KMS-11 (cell line): ENCODE results near the gene R3HDM2.
"Not testable (repeated sequence)": the region's sequence is repeated elsewhere in the genome, so short reads cannot be mapped to it uniquely, and the experiment has no call there.

Experiments
- H2AFZ ChIP-seq: fragments of 200-600 bp; sonication (generic); 2 replicates; pipeline ENCODE4 v1.6.1; 2016; ENCODE audit warnings: antibody characterized with exemption, mixed run types, low read depth
- H3K27ac ChIP-seq: fragments of 200-600 bp; sonication (generic); 2 replicates; pipeline ENCODE4 v1.6.1; 2016; ENCODE audit warnings: mild to moderate bottlenecking, mixed run types
- H3K27me3 ChIP-seq: fragments of 200-600 bp; sonication (generic); 2 replicates; pipeline ENCODE4 v1.6.1; 2017; ENCODE audit warnings: mild to moderate bottlenecking, low read depth, mixed run types, moderate library complexity; ENCODE audit not compliant: insufficient read depth
- H3K36me3 ChIP-seq: fragments of 200-600 bp; sonication (generic); 2 replicates; pipeline ENCODE4 v1.6.1; 2017; ENCODE audit warnings: mild to moderate bottlenecking, mixed run types; ENCODE audit not compliant: insufficient read depth
- H3K4me1 ChIP-seq: fragments of 200-600 bp; sonication (generic); 2 replicates; pipeline ENCODE4 v1.6.1; 2016; ENCODE audit warnings: mild to moderate bottlenecking, low read depth, mixed run types; ENCODE audit not compliant: poor library complexity, severe bottlenecking
- H3K4me2 ChIP-seq: fragments of 200-600 bp; sonication (generic); 2 replicates; pipeline ENCODE4 v1.7.0; 2016; ENCODE audit warnings: mild to moderate bottlenecking, mixed run types
- H3K4me3 ChIP-seq: fragments of 200-600 bp; sonication (generic); IDR thresholded peaks from 2 replicates; pipeline ENCODE4 v1.6.1; 2017; ENCODE audit warnings: low read depth, low read length, mixed read lengths; ENCODE audit not compliant: insufficient read depth
- H3K79me2 ChIP-seq: fragments of 200-600 bp; sonication (generic); 2 replicates; pipeline ENCODE4 v1.6.1; 2016; ENCODE audit warnings: low read depth, mixed run types; ENCODE audit not compliant: insufficient read depth
- H3K9ac ChIP-seq: fragments of 200-600 bp; sonication (generic); 2 replicates; pipeline ENCODE4 v1.6.1; 2016; ENCODE audit warnings: mild to moderate bottlenecking, mixed run types
- H4K20me1 ChIP-seq: fragments of 200-600 bp; sonication (generic); 2 replicates; pipeline ENCODE4 v1.6.1; 2016; ENCODE audit warnings: mild to moderate bottlenecking, mixed run types; ENCODE audit not compliant: insufficient read depth
- CTCF ChIP-seq: fragments of 200-600 bp; sonication (generic); conservative IDR thresholded peaks from 2 replicates; pipeline ENCODE4 v1.6.1; 2017; ENCODE audit warnings: low read depth, mild to moderate bottlenecking, antibody characterized with exemption, low read length, moderate library complexity, mixed read lengths

Gene R3HDM2

DNA sequence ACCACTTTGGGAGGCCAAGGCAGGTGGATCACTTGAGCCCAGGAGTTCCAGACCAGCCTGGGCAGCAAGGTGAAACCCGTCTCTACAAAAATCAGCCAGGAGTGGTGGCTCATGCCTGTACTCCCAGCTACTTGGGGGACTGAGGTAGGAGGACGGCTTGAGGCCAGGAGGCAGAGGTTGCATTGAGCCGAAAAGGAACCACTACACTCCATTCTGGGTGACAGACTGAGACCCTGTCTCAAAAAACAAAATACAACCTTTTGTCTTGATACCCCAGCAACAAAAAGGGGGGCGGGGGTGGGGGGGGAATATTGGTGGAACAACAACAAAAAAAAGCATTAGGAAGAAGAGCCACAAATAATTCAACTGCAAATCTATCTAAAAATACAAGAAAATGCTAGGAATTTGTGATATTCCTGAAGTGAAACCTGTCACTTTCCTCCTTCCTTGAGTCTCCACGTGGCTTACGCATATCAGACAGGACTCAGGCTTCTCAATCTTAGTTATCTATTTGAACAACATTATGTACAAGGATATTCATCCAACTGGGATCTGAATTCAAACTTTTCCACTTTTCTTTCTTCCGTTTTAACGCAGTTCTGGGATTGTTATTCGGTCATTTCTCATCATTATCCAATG, 1.3 kb downstream of the R3HDM2 start:
- peaks cover 6% of the 10 kb centered on the region; the same call in 1 of the 2 replicates for H3K79me2 ChIP-seq
- TF ChIP-seq CTCF = no peak

DNA sequence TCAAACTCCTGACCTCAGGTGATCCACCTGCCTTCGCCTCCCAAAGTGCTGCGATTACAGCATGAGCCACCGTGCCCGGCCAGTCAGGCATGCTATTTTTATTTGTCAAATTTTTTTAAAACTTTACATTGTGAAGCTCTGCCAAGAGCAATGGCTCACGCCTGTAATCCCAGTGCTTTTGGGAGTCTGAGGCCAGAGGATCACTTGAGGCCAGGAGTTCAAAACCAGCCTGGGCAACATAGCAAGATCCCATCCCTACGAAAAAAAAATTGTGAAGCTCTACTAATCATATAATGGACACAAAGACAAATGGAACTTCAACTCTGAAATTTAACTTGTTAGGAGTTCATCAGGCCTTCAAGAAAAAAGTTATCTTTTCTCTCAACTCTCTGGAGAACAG, 1.9 kb downstream of the R3HDM2 start:
- no peaks in the 10 kb centered on the region for H4K20me1 ChIP-seq
- H2AFZ ChIP-seq = no peak overlapping the region
- no peak overlapping the region for H3K9ac ChIP-seq
- H3K4me2 ChIP-seq = no peak overlapping the region; the same call in 1 of the 2 replicates
- H3K79me2 ChIP-seq = peaks cover 6% of the 10 kb centered on the region; the same call in 1 of the 2 replicates
- H3K4me3 ChIP-seq = no peak overlapping the region
- no peak for TF ChIP-seq CTCF
- H3K36me3 ChIP-seq = no peaks in the 10 kb centered on the region
- no peaks in the 10 kb centered on the region for H3K27me3 ChIP-seq
- H3K27ac ChIP-seq = no peak overlapping the region
- H3K4me1 ChIP-seq = peaks cover 14% of the 10 kb centered on the region

More for the DNA sequence above, 1.3 kb downstream of the R3HDM2 start:
- peaks cover 14% of the 10 kb centered on the region for H3K4me1 ChIP-seq
- peak overlapping the region; percentile 58; the same call in 1 of the 2 replicates for H2AFZ ChIP-seq
- H3K4me3 ChIP-seq = no peak overlapping the region
- H3K27ac ChIP-seq = peak overlapping the region; percentile 64
- H3K9ac ChIP-seq = peak overlapping the region; percentile 71; the same call in 1 of the 2 replicates
- H4K20me1 ChIP-seq = no peaks in the 10 kb centered on the region
- H3K4me2 ChIP-seq = peak overlapping the region; percentile 48
- H3K27me3 ChIP-seq = no peaks in the 10 kb centered on the region
- H3K36me3 ChIP-seq = no peaks in the 10 kb centered on the region

GRCh38 chr12:57426948-57427347, 3.9 kb downstream of the R3HDM2 start:
- H3K4me3 ChIP-seq, H4K20me1 ChIP-seq, H3K27me3 ChIP-seq, H3K79me2 ChIP-seq, H2AFZ ChIP-seq, H3K36me3 ChIP-seq, H3K9ac ChIP-seq, H3K4me2 ChIP-seq, H3K27ac ChIP-seq: not testable (repeated sequence)
- peaks cover 13% of the 10 kb centered on the region for H3K4me1 ChIP-seq

- no peak overlapping the region for H3K4me2 ChIP-seq
- no peak overlapping the region for H3K4me3 ChIP-seq
- H3K27me3 ChIP-seq = no peaks in the 10 kb centered on the region
These were observed 10.4 kb downstream of the R3HDM2 start for GRCh38 chr12:57420482-57420881.

More at GRCh38 chr12:57420482-57420881, 10.4 kb downstream of the R3HDM2 start:
- H3K27ac ChIP-seq = no peak overlapping the region
- no peaks in the 10 kb centered on the region for H3K79me2 ChIP-seq
- no peaks in the 10 kb centered on the region for H3K36me3 ChIP-seq
- TF ChIP-seq CTCF = no peak
- peaks cover 12% of the 10 kb centered on the region for H3K4me1 ChIP-seq
- no peak overlapping the region for H2AFZ ChIP-seq
- H4K20me1 ChIP-seq = no peaks in the 10 kb centered on the region
- H3K9ac ChIP-seq = no peak overlapping the region
